ENCODE results near the gene ZNF563. TPM values are rescaled to one million over a fixed set of nuclear protein-coding genes. Genes with fewer than 3 reads are reported as not detected.

ZNF563 gene
- total and polyA plus RNA-seq, 10 of the 15 experiments (the other 5 are each of a cell fraction or from before 2014, with no cell fraction given): 1.7 to 6.4 (median 2.8) TPM

- SMC1A ChIA-PET (ENCODE audit: uncharacterized antibody, unreplicated experiment): no interaction called here
- peak; percentile 97 for FAIRE-seq
- H3K4me2 ChIP-seq (ENCODE audit: control insufficient read depth, insufficient read depth): peak within 1 kb of the TSS; percentile 75
- CTCF ChIA-PET: interaction anchor here (0.6 to 2.3 kb wide), 4 partner anchors 33 to 370 kb away, joined by 3 to 6 read pairs (median 4); partner anchors contain the start of genes ZNF443, ZNF563 and ZNF700
- in situ Hi-C loops (cut with MboI): no loop called here
- DNase-seq (ENCODE audit: low read depth, low spot score): peak; percentile 95
- RAD21 ChIA-PET (ENCODE audit: unreplicated experiment): interaction anchor here (1.4 to 1.9 kb wide), 4 partner anchors 36 to 496 kb away, joined by 3 to 9 read pairs (median 4); partner anchors contain the start of genes ZNF136, ZNF491 and ZNF563
- peak within 1 kb of the TSS; percentile 94 for H2AFZ ChIP-seq (ENCODE audit: control insufficient read depth, low read depth, low read length)
- no peaks in the 10 kb centered on the region for H3K27me3 ChIP-seq (replicated peaks in 1 of 2; ENCODE audit: control insufficient read depth in 2 of 2, insufficient read depth in 2 of 2, low read length in 1 of 2)
- ATAC-seq: peak; percentile 96
- intact Hi-C loops (cut with micrococcal nuclease; ENCODE audit: unreplicated experiment): loop anchor here (1.0 to 10.0 kb wide), 2 partner anchors 37 to 130 kb away; partner anchors contain the start of gene ZNF136
- H3K9me3 ChIP-seq (replicated peaks; ENCODE audit: control insufficient read depth, insufficient read depth, low read length): peaks cover 1% of the 10 kb centered on the region; the same call in 1 of the 3 replicates
- H3K4me3 ChIP-seq: peak within 1 kb of the TSS; percentile 82
- POLR2A ChIA-PET: interaction anchor here (0.6 to 1.7 kb wide), 3 partner anchors 39 to 71 kb away, joined by 3 to 8 read pairs (median 3); partner anchors contain the start of genes ZNF442 and ZNF563
- 1% methylated on average over 61 of the region's 66 CpGs for WGBS (ENCODE audit: insufficient coverage, insufficient replicate concordance, low lambda C conversion rate, missing lambda C conversion rate)
- 0 out of 4 replicates have a peak, but pooled peaks cover 0 to 3% of the 10 kb centered on the region in 2 experiments for H3K36me3 ChIP-seq (ENCODE audit: control insufficient read depth in 2 of 2, insufficient read depth in 2 of 2, low read length in 1 of 2)
- H3K4me1 ChIP-seq (ENCODE audit: control insufficient read depth, insufficient read depth, low read length): 0 out of 2 replicates have a peak, but pooled peaks cover 5% of the 10 kb centered on the region
- no peaks in the 10 kb centered on the region for H4K20me1 ChIP-seq (ENCODE audit: control insufficient read depth, insufficient read depth)
- peak within 1 kb of the TSS; percentile 89 for H3K9ac ChIP-seq (ENCODE audit: control insufficient read depth, insufficient read depth, low read length)
- peak within 1 kb of the TSS; percentile 88 for H3K27ac ChIP-seq (ENCODE audit: control insufficient read depth, insufficient read depth)
- H3K79me2 ChIP-seq (ENCODE audit: control insufficient read depth, insufficient read depth, low read length): peaks cover 22% of the 10 kb centered on the region
- BruUV-seq (replicated peaks): TSS peak; percentile 77
- no peak; the same call in 1 of the 2 replicates for TF ChIP-seq SIN3A (IDR thresholded peaks at IDR 0.05; ENCODE audit: low read depth, low read length)
- TF ChIP-seq IKZF1 (conservative IDR thresholded peaks at IDR 0.05): peak; percentile 52
- TF ChIP-seq POU2F2 (IDR thresholded peaks at IDR 0.05; ENCODE audit: borderline replicate concordance, low read depth, low read length): 0 out of 3 replicates have a peak, but pooled peaks have one; percentile 25
- TF ChIP-seq YY1 (IDR thresholded peaks at IDR 0.05; ENCODE audit: low read depth, low read length): peak; percentile 34; the same call in 1 of the 2 replicates
- TF ChIP-seq RFX5 (IDR thresholded peaks at IDR 0.05; ENCODE audit: low read depth, low read length): no peak
- TF ChIP-seq ZBTB4 (CRISPR knock-in tag; IDR thresholded peaks at IDR 0.05): no peak
- no peak for TF ChIP-seq EP300 (IDR thresholded peaks at IDR 0.05; ENCODE audit: borderline replicate concordance in 1 of 2, control insufficient read depth in 1 of 2, low read depth in 2 of 2, low read length in 2 of 2)
- TF ChIP-seq IKZF2 (IDR thresholded peaks at IDR 0.05): no peak; a peak in 1 of 4 replicates
- no peak; the same call in 1 of the 2 replicates for TF ChIP-seq SMC3 (IDR thresholded peaks at IDR 0.05; ENCODE audit: borderline replicate concordance, low read length)
- TF ChIP-seq BRCA1 (IDR thresholded peaks at IDR 0.05; ENCODE audit: low read depth, low read length): no peak
- peak; percentile 96 for TF ChIP-seq NFYA (IDR thresholded peaks at IDR 0.05; ENCODE audit: borderline replicate concordance, low read depth, low read length)
- no peak for TF ChIP-seq CEBPB (IDR thresholded peaks at IDR 0.05; ENCODE audit: borderline replicate concordance in 1 of 2, low read depth in 2 of 2, low read length in 2 of 2)
- TF ChIP-seq ATF3 (IDR thresholded peaks at IDR 0.05; ENCODE audit: borderline replicate concordance, extremely low read depth, low read depth, low read length): no peak
- TF ChIP-seq STAT3 (IDR thresholded peaks at IDR 0.05; ENCODE audit: low read depth, low read length): no peak
- TF ChIP-seq FOXK2 (IDR thresholded peaks at IDR 0.05): no peak
- TF ChIP-seq ATF2 (IDR thresholded peaks at IDR 0.05; ENCODE audit: low read length): no peak
- TF ChIP-seq RUNX3 (IDR thresholded peaks at IDR 0.05; ENCODE audit: low read length): peak; percentile 15; the same call in 1 of the 2 replicates
Measured at GRCh38 chr19:12294249-12295158, 38.9 kb downstream of the ZNF563 start, which contains the start of gene ZNF44. ZNF44 (minus strand) TSS chr19:12294883; CDS start chr19:12294694, 189 bp downstream.

Measured in GM12878 (cell line).